Kidney tubule cell (primary cell): Measurements from ENCODE around the gene MCM3AP.

Experiments used
- DNase-seq: peaks from one replicate; pipeline ENCODE4 v3.0.0-alpha.2; 2018; ENCODE audit warnings: low spot score

The MCM3AP gene

DNA sequence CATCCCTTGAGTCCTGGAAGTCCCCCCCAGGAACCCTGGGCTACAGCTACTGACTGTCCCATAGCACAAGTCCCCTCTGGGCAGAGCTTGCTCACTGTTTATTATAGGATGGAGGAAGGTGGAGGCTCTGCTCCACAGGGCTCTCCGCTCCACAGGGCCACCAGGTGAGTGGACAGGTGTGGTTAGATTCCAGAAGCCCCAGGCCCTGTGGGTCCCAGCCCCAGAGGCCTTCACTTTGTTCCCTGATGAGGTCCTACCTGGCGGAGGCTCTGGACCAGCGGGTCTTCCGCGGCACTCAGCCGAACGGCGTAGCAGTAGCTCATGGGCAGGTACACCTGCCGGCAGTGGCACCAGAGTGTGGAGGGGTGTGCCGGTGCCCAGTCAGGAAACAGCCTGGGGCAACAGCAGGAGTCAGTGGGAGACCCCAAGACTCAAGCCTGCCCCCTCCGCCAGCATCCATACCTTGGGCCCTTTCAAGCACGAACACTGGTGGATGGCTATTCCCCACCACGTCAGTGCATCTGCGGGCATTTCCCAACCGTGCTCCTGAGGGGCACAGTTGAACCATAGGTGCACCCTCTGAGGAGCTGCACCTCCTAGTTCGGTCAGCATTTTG lies 69.2 kb downstream of the MCM3AP start:
- DNase-seq: no peak

DNA sequence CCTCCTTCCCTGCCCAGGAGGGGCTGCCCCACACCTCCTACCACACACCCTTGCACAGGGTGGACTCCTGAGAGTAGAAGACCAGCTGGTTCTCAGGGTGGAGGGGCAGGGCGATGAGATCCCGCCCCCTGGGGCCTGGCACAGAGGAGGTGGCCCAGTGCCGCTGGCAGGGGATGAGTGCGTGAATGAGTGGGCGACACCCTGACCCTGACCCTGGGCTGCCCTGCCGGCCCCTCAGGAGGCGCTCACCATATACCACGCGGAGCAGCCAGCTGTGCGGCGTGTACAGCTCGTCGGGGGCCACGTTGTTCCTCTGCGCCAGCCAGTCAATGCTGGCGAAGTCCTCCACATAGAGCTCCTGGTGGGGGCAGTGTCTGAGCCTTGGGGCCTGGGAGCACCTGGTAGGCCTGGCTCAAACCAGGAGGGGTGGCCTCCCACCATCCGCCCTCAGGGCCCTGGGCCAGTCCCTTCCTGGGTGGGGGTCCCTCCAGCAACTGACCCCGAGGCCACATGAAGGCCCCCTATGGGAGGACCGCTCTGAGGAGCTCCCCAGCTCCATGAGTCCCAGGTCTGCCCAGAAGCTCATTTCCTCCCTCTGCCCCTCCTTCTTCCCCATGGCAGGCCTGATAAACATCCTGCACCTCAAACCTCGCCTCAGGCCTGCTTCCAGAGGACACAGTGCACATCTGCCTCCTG lies 69.8 kb downstream of the MCM3AP start:
- DNase-seq: no peak

DNA sequence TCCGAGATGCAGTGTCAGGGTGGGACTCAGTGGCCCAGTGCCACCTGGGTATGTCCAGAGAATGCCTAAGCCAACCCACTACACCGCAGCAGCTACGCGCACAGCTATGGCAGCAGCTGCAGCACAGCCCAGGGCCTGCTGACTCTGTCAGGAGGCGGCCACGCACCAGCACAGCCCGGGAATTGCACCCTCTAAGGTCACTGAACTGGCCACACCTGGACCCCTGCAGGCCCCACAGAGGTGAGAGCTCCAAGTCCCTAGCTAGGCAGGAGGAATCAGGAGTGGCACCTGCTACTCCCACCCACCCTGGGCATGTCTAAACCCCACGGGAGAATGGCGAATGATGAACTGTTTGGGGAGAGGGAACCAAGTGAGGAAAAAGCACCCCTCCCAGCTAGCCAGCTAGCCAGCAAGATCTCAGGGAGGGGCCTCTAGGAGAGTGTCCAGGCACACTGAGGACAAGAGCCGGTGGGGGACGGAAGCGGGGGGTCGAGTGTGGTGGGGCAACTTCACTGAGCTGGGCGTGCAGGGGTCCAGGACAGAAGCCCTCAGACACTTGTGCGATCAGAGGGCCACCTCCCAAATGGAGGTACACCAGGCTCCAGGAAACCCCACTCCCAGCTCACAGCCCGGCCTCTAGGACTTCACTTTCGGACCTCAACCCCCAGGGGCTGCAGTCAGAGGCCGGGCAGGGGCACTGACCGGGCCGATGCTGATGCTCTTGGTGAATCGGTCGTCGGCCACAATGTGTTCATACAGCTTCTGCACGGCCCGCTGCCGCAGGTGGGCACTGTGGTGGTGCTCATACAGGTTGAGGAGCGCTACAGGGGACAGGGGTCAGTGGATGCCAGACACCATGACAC lies 70.7 kb downstream of the MCM3AP start:
- no peak for DNase-seq

DNA sequence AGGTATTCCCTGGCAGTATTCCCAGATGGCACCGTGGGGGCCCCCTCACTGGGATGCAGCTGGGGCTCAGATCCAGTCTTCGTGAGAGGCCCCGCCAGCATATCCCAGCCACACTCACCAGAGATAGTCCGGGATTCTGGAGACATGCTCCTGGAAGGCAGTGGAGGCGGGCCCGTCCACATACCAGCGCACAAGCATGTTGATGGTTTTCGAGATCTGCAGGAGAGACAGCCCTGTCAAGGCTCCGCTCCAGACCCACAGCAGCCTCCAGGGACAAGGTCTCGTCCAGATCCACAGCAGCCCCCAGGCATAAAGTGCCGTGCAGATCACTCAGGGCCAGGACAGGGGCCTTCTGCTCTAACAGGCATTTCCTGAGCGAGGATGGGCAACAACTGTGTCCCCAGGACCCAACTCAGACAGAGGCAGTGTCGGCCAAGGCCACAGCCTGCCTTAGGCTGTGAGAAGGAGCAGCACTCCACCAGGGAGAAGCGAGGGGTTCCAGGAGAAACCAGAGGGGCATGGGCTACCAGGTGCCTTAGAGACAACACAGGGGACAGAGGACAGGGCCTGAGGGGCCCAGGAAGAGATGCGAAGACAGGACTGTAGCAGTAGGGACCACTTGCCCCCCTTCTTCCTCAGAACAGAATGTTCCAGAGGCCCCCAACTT lies 71.7 kb downstream of the MCM3AP start:
- no peak for DNase-seq

DNA sequence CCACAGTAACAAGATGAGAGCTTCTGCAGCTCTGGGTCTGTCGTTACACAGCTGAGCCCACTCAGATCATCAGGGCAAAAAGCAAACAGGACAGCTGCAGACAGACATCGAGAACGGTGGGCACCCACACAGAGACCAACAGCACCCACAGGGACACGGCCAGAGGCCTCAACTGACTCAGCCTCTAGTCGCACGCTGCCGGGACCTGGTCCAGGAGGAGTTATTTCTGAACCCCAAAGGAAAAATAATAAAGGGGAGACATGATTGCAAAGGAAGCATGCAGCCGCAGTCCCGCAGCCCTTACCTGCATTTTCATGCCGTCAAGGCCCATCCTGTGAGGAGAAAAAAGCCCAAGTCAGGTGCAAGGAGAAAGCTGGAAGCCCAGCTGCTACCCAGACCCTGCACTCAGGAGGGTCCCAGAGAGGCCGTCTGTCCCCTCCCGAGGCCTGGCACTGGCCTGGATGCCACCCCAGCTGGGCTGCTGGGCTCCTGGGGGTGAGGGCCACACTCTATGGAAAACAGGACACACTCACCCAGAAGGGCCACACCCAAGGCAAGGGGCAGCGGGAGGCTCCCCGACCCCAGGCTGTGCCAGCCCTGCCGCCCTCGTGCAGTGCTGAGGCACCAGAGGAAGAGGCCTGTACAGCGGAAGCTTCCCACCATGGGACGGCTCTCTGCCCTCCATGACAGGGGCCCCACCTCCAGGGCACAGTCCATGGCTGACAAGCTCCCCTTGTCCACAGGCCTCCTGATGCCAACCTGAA lies 72.5 kb downstream of the MCM3AP start:
- no peak for DNase-seq

DNA sequence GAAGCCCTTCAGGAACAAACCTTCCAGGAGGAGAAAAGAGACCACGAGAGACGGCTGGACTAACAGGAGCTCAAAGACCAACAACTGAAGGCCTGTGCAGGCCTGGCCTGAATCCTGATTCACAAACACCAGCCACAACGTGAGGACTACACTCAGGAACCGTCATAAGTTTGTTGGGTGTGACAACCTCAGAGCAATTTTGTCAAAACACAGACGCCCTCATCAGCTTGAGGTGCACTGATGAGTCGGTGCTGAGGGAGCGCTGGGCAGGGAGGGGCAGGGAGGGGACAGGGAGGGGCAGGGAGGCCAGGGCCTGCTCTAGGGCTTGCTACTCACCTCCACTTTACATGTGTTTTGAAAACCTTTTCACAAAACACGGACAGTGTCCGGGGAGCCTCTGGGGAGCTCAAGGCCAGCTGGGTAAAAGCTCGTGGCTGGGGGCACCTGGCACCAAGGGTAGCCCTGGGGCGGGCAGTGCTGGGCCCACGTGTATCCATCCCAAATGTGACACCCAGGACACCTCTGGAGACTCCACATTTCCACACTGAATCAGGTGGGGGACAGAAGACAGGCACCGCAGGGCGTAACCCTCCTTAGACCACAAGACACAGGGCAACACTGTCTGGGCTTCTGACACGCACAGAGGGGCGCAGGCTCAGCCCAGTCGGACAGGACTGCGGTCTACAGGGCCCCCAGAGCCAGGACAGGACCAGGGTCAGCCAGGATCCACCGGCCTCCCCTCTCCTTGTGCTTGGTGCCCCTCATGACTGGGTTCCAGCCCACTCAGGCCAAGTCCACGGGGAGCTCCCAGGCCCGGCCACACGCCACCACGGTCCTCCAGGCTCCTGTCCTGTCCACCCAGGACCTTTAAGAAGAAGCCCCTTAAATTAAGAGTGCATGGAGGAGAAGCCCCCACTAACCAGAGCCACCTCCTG lies 73.4 kb downstream of the MCM3AP start:
- no peak for DNase-seq

DNA sequence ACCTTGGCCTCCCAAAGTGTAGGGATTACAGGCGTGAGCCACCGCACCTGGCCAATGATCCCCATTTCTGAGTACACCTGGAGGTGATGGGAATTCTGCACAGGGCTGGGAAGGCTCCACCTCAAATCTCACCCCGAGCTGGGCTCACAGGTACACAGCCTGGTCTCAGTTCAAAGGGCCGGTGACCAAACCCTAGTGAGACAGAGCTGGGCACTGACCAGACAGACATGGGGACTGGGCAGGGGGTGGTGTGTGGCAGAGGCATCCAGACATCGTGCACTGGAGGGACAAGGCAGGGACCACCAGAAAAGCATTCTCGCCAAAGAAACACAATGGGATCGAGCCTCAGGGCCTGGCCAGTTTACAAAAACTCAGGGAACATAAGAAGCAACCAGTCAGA lies 74.0 kb downstream of the MCM3AP start:
- no peak for DNase-seq

DNA sequence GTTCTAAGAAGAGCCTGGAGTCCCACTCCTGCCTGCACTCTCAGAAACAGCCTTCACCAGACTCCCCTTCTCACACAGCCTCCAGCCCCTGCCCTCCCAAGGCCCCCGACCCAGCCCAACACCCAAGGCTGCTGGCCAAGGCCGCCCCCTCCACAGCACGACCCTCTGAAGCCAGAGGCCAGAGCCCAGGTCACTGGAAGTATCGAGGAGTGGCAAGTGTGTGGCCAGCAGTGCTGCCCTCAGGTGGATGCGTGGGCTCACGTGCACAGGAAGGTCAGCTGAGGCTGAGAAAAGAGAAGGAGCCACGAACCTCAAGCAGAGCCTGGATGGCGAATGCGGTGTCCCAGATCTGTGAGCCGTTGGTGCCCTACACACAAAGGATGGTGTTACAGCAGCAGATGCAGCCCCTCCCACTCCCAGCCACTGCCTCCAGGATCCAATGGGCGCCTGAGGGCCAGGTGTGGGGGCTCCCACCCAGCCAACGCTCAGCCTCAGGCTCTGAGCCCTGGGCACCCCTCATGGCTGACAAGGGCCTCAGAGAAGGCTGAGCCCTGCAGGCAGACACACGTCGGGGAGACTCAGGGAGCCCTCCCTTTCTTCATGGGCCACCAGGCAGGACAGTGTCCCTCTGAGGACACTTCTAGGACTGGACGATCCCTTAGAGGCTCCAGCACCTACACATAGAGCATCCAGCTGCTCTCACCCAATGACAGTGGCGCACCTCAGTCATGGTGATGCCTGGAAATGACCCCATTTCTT lies 74.9 kb downstream of the MCM3AP start:
- DNase-seq: no peak

DNA sequence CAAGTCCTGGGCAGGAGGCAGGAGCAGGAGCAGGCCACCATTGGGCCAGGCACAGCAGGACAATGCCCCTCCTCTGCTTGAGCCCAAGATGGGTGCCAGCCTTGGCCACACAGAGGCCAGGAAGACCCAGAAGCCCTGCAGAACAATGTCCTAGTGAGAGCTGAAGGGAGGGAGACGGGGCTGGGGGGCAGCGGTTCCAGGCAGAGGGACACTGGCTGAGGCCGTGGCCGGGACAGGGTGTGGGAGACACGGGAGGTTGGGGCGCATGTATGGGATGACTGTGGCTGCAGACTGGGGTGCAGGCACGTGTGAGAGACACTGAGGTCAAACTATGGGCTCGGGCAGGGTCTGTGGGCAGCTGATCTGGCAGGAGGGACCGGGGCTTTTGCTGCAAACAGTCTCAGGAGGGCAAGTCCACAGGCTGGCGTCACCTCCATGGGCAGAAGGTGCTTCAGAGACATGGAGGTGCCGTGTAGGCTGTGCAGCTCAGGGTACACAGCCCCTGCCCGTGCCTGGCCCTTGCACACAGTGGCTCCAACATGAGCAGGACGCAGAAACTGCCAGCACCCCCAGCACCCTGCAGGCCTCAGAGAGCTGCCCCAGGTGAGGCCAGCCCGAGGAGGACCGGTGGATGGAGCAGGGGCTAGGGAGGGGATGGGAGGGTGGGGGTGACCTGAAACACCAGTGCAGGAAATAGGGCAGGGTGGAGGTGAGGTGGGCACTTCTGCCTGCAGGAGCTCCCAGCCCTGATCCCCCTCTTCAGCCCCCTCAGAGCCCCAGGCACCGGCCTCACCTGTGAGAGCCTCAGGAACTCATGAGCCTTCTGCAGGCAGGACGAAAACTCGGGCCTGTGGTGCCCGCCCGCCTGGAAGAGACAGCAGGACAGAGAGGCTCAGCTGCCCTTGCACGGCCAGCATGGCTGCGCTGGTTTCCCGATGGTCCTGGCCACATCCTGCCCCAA lies 76.4 kb downstream of the MCM3AP start:
- DNase-seq: no peak

DNA sequence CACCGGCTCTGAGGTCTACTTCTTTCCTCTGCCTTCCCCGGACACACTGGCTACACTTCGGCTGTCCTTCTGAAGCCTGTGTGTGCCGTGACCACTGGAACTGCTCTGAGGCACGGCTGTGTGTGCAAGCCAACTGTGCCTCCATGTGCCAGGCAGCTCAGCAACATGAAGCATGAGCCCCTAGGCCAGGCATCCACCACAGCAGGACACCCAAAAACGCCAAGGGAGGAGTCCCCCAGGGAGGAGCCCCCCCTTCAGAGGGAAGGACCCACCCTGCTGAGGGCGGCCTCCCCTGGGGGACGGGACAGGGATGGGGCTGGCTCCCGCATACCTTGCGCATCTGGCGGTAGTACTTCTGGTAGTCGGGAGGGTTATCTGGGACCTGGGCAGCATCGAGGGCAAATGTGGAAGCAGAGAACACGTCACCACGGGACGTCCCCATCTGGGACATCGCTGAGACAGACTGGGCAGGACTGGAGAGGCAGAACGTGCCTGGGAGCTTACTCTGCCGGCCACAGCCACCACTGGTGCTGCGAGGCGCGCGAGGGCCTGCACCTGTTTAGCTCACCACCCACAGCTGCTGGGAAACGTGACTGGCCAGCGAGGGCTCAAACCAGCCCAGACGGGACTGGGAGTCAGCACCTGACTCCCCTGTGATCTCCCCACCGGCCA lies 77.4 kb downstream of the MCM3AP start:
- DNase-seq: no peak

DNA sequence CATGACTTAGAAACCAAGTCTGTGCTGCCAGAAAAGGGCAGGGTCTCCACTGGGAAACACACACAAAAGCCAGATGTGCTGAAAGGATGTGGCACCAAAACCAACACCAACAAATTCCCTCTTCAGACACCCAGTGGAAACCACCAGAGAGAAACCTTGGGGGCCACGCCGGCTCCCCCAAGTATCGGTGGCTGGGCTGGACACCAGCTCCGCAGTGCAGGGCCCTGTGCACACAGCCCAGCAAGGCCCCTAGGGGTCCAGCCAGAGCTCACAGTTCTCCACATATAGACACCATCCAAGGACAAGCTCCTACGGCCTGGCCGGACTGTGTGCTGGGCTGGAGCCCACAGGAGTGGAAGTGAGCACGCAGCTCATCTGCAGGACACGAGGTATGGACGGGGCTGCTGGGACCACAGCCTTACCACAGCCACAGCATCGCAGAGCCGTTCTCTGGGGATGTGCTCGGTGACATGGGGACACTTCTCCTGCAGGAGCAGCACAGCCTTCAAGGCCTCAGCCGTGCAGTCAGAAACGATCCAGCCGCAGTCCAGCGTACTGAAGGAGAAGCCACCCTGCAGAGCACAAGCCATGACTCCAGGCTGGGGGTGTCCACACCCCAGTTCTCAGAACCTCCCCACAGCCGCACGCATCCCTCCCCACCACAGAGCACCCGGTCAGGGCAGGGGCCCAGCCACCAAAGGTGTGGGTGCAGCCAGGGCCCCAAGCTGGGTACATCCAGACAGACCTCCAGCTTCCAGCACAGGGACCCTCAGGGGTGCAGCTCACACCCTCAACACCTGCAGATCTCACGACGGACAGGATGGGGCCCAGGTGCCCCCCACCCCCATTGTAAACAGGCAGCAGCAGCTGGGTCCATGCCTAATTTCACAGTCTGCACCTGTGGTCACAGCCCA lies 78.1 kb downstream of the MCM3AP start:
- no peak for DNase-seq

DNA sequence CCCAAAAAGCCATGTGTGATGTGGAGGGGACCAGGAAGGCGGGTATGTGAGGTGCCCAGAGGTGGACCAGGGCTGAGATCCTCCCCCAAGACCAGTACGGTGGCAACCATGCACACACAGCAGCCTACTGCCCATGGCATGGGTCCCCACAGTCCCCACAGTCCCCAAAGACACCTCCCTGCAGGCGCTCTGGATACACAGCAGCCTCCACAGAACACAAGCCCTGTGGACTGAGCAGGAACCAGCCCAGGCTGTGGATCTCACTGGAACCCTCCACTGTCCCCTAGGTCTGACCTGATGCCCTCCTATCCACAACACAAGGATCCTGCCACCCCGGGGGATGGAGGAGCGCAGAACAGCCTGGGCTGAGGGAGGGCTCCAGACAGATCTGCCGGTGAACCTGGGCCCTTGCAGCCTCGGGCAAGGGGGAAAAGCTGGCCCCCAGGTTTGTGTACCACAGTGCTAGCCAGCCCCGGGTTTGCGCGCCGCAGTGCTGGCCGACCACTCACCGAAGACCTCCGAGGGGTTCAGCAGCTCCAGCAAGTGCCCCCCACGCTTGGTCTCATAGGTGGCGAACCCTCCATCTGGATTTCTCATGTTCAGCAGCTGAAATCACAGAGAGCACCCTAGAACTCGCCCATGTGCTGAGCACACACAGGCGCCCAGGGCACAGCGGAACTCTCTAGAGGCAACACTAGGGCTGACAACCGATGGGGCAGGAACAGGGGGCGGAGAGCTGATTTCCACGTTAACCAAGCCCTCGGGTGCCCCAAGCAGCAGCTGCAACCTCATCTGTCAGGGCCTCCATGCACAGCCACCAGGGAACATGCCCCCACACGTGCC lies 79.0 kb downstream of the MCM3AP start:
- DNase-seq: no peak

DNA sequence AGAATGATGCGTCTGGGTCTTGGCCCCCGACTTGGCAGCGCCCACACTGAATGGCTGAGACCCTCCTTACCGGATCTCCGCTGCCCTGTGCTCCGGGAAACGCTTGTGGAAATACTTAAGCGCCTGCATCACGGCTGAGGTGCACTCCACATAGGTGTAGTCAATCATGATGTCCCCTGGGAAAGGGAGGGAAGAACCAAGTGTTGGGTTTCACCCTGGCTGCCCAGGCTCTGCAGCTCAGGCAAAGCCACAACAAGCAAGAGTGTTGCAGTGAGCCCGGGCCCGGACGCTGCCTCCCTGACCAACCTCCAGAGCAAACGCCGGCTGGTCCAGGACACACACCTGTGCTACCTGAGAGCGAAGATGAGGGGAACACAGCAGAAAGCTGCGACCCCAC lies 79.6 kb downstream of the MCM3AP start:
- no peak for DNase-seq

DNA sequence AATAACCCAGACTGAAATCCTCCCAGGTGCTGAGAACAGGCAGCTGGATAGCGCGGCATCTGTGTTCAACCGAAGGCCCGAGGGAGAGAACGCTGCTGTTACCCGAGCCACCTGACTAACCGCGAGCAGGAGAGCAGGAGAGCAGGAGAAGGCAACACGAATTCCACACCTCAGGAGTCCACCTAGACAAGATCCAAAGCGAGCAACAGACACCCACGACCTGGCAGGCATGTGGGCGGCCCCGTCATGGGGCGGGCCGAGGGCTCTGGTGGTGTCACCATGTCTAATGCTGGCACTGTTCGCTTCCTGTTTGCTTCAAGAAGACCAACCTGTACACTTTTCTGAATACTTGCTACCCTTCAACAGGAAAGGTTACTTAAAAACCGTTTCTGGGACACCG lies 80.2 kb downstream of the MCM3AP start:
- no peak for DNase-seq

DNA sequence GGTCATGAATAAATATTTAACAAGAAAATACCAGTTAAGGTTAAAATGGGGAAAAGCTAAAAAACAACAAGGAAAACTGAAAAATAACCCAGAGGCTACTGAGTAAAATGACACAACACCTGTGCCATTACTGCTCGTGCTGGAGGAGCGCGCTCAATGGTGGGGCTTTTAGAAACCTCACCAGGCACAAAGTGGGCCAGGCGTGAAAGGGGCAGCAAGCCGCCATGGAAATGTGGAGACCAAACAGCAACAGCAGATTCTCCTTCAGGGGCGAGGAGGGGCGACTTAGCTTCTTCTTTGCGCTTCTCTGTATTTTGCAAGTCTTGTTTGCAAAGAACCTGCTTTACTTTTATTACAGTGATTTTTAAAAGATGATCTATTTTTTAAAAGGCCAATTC lies 82.2 kb downstream of the MCM3AP start:
- no peak for DNase-seq

DNA sequence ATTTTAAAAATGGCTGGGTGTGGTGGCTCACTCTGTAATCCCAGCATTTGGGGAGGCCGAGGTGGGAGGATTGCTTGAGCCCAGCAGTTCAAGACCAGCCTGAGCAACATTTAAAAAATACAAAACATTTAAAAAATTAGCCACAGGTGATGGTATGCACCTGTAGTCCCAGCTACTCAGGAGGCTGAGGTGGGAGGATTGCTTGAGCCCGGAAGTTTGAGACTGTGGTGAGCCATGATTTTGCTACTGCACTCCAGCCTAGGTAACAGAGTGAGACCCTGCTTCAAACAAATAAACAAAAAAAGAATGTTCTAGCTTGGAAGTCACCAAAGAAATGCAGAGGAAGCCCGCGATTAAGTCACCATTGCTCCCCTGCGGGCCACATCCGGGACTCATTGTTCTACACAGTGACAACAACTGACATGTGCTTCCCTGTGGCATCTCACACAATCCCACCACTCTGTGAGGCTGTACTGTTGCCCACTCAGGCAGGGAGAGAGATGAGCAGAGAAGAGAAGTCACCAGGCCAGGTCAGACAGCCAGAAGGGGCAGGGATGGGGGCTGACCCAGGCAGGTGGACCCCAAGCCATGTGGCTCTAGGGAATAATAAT lies 82.7 kb downstream of the MCM3AP start:
- DNase-seq: no peak
